GM19467 (cell line): ENCODE results near the gene RPS19BP1.

Experiments
- ATAC-seq: cut with Tn5 transposase; IDR thresholded peaks from one replicate; pipeline ENCODE4 v1.9.1; 2021; ENCODE audit warnings: mild to moderate bottlenecking, moderate library complexity; ENCODE audit not compliant: unreplicated experiment

Gene RPS19BP1

GRCh38 chr22:39559456-39560105 lies 27.0 kb upstream of the RPS19BP1 start:
- ATAC-seq = no peak

DNA sequence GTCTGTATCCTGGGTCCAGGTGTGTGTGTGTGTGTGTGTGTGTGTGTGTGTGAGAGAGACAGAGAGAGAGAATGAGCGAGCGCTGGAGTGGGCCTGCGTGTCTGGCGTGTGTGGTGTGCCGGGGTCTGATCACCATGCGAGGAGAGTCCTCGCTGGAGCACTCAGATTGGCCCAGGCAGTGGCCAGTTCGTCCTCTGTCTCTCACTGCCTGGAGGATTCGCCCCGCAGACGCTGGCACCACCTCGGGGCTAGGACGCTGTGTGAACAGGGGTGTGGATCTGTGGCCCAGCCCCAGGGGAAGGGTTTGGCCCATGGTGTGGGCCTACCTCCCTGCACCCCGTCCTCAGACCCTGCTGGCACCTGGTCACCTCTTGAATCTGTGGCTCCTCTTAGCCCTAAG lies 26.4 kb upstream of the RPS19BP1 start:
- ATAC-seq = no peak

GRCh38 chr22:39558254-39558727 lies 25.7 kb upstream of the RPS19BP1 start:
- no peak for ATAC-seq

DNA sequence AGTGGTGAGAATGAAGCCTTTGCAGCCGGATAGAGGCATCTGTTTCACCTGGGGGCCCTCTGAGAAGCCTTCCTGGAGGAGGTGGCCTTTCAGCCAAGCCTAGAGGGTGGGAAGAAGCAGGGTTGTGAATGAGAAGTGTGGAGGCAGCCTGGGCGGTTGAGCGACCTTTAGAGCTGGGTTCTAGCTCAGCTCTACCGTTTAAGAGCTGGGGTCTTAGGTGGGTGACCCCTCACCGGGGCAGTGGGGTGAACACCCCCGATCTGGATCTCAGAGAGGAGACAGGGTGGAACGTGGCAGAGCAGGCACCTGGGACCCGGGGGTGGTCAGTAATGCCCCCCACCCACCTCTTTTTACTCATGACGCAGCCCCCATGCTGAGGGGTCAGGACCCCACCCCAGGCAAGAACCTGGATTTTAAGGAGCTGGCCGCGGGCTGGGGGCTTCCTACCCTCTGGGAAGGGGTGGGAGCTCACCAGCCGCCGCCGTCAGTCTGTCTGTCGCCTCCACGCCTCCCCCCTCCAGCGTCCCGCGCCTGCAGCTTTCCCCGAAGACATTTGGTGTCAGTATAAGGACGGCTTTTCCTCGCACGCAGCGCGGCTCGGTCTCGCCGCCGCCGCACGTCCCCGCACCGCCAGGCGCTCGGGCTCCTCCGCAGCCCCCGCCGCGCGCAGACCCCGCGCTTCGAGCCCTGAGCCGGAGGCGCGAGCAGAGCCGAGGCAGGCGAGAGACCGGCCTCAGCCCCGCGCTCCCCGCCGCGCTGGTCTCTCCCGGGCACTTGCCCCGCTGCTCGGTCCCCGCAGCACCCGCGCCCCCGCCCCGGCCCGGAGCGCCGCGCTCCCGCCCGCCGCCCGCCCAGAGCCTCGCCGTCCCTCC lies 24.7 kb upstream of the RPS19BP1 start:
- ATAC-seq = no peak

- ATAC-seq = no peak
Observed at GRCh38 chr22:39554151-39554550, 21.6 kb upstream of the RPS19BP1 start.

GRCh38 chr22:39553429-39553828 lies 20.9 kb upstream of the RPS19BP1 start:
- no peak for ATAC-seq

DNA sequence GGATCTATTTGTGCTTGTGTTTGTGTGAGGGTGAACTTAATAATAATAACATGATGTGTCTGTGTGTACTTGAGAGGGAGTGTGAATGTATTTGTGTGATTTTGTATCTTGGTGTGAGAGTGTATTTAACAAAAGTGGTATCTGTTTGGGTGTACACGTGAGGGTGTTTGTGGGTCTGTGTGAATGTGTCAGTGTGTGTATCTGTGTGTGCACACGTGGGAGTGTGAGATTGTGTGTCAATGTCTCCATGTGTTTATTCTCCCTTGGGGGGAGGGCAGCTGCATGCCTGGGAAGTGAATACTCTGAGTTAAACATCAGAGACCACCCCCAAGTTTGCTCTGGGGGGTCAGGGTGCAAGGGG lies 15.0 kb upstream of the RPS19BP1 start:
- ATAC-seq = no peak

GRCh38 chr22:39546889-39547586 lies 14.5 kb upstream of the RPS19BP1 start:
- ATAC-seq = no peak

- ATAC-seq = no peak
Observed at GRCh38 chr22:39545386-39546365, 13.1 kb upstream of the RPS19BP1 start.

GRCh38 chr22:39543095-39543494 lies 10.5 kb upstream of the RPS19BP1 start:
- no peak for ATAC-seq

DNA sequence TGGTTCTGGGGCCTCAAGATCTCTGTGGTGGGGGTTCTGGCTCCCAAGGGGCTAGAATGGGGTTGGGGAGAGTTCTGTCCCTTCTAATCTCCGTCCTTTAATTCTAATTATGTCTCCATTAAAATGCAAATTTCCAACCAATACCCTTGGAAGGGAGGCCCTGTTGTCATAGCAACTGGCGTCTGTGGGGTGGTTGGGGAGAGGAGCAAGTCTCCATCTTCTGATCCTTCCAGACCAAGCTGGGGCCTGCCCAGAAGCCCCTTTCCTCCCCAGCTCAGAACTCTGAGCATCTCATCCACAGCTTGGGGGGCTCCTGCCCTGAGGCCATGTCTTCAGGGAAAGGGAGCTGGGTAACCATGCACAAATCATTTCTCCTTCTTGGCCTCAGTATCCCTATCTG lies 5.4 kb upstream of the RPS19BP1 start:
- ATAC-seq = no peak

DNA sequence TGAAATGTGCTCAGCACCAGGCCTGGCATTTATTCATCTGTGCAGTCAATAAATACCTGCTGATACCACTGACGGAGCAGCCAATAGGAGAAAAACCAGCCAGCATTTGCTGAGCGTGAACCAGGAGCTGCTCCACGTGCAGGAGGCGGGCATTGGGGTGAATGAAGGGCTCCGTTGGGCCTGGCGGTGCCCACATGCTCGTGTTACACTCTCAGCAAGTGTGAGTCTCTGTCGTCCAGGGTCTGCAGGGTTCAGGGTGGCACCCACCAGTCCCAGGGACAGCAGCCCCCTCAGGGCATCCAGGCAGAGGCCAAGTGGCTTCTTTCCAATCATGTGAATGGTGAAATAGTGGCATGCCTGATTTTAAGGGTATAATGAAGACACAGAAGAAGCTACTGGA lies 4.2 kb upstream of the RPS19BP1 start:
- no peak for ATAC-seq

DNA sequence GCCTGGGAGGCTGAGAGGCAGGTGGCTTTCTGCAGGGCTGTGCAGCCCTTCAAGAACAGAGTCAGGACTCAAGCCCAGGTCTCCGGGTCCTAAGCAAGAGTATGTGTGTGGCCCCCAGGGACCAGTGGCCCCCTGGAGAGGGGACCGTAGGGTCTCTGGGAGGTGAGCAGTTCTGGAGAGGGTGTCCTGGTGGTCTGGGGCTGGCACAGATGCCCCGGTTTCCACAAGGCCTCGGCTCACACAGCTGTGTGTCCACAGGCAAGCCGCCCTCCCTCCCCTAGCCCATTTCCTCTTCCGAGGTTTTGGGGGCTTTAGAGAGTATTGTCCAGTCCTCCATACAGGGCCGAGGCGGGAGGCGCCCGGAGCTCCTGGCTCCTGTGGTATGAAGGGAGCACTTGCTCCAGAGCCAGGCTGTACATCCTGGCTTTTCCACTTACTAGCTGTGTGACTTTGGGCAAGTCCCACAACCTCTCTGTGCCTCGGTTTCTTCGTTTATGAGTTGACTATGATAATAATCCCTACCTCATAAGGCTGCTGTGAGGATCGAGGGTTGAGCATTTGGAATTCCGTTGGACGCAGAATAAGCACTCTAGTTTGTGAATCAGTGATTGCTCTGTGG lies 3.4 kb upstream of the RPS19BP1 start:
- ATAC-seq = no peak

DNA sequence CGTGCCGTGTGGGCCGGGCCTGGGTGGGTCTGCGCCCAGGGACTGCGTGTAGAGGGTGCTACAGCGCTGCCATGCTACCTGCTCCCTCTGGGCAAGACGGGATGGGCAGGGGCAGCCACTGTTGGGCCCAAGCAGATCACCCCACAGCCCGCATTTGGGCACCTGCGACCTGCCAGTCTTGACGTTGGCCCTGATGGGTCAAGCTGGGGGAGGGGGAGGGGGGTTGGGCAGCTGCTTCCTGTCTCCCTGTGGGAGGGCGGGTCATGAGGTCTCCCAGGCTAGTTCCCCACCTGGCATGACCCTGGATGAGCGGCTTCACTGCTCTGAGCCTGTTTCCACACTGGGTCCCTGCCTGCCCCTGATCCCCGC lies 2.8 kb upstream of the RPS19BP1 start:
- ATAC-seq = no peak

- no peak for ATAC-seq
Observed at GRCh38 chr22:39534591-39535356, 2.2 kb upstream of the RPS19BP1 start.

- no peak for ATAC-seq
Observed at GRCh38 chr22:39534092-39534506, 1.6 kb upstream of the RPS19BP1 start.

DNA sequence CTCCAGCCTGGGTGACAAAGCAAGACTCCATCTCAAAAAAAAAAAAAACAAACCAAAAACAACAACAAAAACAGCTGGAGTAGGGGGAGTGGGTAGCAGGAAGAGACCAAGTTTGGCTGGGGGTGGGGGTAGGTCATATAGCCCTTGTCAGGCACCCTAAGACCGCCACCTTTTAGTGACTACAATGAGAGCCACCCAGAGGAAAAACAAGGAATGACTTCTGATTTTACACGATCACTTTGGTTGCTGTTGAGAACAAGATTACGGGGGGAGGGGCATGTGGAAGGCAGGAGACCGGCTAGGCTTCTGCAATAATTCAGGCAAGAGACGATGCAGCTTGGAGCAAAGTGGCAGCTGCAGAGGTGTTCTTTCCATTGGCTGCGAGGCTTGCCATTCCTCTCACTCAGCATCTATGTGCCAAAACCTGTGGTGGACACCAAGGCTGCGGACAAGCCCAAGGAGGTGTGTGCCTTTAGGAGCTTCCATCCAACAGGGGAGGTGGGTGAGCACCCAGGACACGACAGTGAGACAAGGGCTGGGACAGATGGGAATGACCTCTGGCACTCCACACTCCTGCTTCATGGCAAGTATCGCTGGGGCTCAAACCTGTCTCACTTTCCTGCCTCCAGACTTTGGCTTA lies 1.7 kb downstream of the RPS19BP1 start:
- ATAC-seq = no peak

- ATAC-seq = no peak
Observed at GRCh38 chr22:39530116-39530515, 2.4 kb downstream of the RPS19BP1 start.

DNA sequence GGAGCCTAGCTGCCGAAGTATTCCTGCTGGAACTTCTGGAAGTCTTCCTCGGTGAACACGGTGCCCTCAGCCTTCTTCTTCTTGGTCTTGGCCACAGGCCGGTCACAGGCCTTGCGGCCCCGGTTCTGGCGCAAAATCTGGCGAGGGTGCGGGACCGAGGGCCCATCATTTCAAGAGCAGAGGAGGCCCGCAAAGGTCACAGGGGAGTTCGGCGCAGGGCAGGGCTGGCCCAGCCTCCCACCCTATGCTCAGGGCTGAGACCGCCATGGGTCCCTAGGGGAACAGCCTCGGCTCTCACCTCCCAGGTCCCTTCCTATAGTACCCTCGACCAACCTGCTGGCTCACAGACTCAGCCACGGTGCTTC lies 3.1 kb downstream of the RPS19BP1 start:
- no peak for ATAC-seq
